Activated T-helper 1 cell treated with anti-CD3 and anti-CD28 coated beads, Interleukin-12 subunit alpha, Interleukin-12 subunit beta, Interleukin-2, Interleukin-4 antibody, amounts not matched to agents 30 ng/mL and 10 ng/mL and 1 ng/mL, durations not matched to agents 14 hours and 24 hours and 36 hours (primary cell): ENCODE results near the gene PRSS50. TPM values are rescaled to one million over a fixed set of nuclear protein-coding genes. Genes with fewer than 3 reads are reported as not detected.

Experiments used
- DNase-seq: peaks from one replicate; pipeline ENCODE4 v3.0.0; 2021; ENCODE audit warnings: low spot score
- H3K27ac Mint-ChIP-seq: one replicate; pipeline ENCODE4 v1.8.0; 2021; ENCODE audit warnings: mild to moderate bottlenecking, mixed read lengths
- H3K27me3 Mint-ChIP-seq: one replicate; pipeline ENCODE4 v1.8.0; 2022; ENCODE audit warnings: mild to moderate bottlenecking, moderate library complexity, mixed read lengths; ENCODE audit not compliant: insufficient read depth
- H3K36me3 Mint-ChIP-seq: one replicate; pipeline ENCODE4 v1.8.0; 2021; ENCODE audit warnings: low read depth, mixed read lengths
- H3K4me1 Mint-ChIP-seq: one replicate; pipeline ENCODE4 v1.8.0; 2021; ENCODE audit warnings: low read depth, mixed read lengths
- H3K4me3 Mint-ChIP-seq: one replicate; pipeline ENCODE4 v1.8.0; 2021; ENCODE audit warnings: mild to moderate bottlenecking, moderate library complexity, mixed read lengths
- H3K9me3 Mint-ChIP-seq: one replicate; pipeline ENCODE4 v1.8.0; 2021; ENCODE audit warnings: mixed read lengths
- intact Hi-C: fragments of 100-400 bp; cut with micrococcal nuclease; formaldehyde crosslinking; loops from one replicate; pipeline ENCODE4 v1.15.1; 2024
- total RNA-seq: library from RNA; stranded (reverse); gene quantifications from 2 replicates; pipeline ENCODE4 v1.2.3, GENCODE V29; 2022

PRSS50 gene
- total RNA-seq, 1 donor from 2014 or later: not detected

DNA sequence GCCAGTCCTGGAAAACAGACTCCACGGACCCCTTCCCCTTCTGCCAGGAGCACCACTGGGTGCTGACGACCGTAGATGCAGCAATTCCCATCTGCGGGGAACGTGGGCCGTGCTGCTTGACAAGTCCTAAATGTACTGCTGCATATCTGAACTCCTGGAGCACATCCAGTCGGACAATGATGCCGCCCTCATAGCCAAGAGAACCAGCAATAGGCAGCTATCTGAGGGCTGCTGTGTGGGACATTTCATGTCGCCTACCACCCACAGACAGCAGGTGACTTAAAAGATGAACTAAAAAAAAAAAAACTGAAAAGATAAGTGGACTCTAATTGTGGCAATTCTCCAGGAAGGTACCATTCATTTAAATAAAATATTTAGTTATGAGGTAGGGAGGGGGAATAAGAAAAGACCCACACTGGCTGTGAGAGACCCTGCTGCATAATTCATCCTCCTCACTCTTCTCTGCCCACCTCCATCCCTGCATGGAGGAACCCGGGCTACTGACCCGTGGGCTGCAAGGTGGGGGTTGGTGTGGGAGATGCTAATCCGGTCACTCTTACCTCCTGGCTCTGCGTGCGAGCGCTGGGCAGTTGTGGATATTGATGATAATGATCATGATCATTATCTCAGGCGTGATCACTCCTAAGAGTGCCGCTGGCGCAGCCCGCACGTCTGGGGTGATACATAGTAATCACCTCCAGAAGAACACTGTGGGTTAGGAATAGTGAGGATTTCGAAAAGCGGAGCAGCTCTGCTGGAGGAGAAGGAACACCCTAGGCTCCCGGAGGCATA, 52.5 kb downstream of the PRSS50 start:
- H3K4me1 Mint-ChIP-seq: no peaks in the 10 kb centered on the region
- H3K27me3 Mint-ChIP-seq: no peaks in the 10 kb centered on the region
- no peak overlapping the region for H3K4me3 Mint-ChIP-seq
- no peaks in the 10 kb centered on the region for H3K36me3 Mint-ChIP-seq
- intact Hi-C loops: no loop called here
- no peak for DNase-seq
- H3K27ac Mint-ChIP-seq: no peak overlapping the region
- no peaks in the 10 kb centered on the region for H3K9me3 Mint-ChIP-seq

DNA sequence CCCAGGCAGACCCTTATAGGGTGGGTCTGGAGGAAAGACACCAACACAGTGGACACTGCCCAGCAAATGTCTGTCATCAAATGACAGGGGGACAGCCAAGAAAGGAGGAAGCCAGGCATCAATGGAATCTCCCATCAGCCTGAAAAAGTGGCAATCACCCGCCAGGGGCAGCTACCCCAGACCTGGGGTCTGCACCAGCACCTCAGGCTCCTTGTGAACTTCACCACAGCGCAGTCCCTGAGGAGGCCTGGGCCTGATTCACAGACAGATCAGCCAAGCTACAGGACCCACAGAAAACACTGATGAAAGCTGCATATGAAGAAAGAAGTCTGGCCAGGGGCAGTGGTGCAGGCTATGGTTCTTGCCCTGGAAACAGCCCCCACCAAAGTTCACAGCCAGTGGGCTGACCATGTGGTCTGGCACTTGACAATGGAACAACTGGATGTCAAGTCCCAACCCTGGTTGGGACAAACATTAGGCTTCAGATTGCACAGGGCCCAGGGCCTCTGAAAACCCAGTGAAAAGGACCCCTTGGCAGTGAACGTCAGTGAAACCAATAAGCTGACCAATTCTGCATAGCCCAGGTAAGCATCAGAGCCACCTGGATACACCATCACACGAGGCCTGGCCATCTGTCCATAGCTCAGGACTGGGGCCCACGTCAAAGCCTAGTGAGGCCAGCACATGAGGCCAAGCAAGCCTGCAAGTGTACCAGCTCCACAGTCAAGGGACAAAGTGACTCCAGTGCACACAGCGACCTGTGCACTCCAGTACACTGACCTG, 53.3 kb downstream of the PRSS50 start:
- Mint-ChIP-seq H3K4me3 (no peak overlapping the region), H3K4me1 (no peaks in the 10 kb centered on the region), H3K9me3 (no peaks in the 10 kb centered on the region), H3K27me3 (no peaks in the 10 kb centered on the region), H3K27ac (no peak overlapping the region), H3K36me3 (no peaks in the 10 kb centered on the region)
- intact Hi-C loops: no loop called here
- DNase-seq: no peak

DNA sequence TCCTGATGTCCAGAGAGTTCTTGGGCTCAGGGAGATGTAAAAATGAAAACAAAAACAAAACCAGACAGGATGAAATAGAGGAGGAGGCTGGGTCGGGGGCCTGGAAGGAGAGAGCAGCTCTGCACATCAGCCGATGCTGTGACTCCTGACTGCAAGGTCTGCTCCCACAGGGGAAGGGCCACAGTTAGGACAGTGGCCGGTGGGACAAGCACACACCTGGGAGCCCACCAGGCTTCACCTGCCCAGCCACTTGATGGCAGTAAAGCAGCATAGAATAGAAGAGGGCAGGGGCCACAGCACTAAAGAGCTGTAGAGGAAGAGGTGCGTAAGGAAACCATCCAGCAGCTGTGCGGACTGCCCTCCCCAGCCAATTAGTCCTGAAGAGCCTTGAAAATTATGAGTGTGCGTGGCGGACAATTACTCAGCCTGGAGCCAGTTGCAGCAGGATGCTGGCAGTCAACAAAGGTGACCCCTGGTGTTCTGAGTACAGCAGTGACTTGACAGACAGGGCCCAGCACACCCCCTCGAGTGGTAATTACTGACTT, 54.0 kb downstream of the PRSS50 start:
- H3K27ac Mint-ChIP-seq: no peak overlapping the region
- H3K36me3 Mint-ChIP-seq: no peaks in the 10 kb centered on the region
- H3K4me3 Mint-ChIP-seq: no peak overlapping the region
- no peaks in the 10 kb centered on the region for H3K9me3 Mint-ChIP-seq
- no peaks in the 10 kb centered on the region for H3K27me3 Mint-ChIP-seq
- DNase-seq: no peak
- intact Hi-C loops: no loop called here
- no peaks in the 10 kb centered on the region for H3K4me1 Mint-ChIP-seq

DNA sequence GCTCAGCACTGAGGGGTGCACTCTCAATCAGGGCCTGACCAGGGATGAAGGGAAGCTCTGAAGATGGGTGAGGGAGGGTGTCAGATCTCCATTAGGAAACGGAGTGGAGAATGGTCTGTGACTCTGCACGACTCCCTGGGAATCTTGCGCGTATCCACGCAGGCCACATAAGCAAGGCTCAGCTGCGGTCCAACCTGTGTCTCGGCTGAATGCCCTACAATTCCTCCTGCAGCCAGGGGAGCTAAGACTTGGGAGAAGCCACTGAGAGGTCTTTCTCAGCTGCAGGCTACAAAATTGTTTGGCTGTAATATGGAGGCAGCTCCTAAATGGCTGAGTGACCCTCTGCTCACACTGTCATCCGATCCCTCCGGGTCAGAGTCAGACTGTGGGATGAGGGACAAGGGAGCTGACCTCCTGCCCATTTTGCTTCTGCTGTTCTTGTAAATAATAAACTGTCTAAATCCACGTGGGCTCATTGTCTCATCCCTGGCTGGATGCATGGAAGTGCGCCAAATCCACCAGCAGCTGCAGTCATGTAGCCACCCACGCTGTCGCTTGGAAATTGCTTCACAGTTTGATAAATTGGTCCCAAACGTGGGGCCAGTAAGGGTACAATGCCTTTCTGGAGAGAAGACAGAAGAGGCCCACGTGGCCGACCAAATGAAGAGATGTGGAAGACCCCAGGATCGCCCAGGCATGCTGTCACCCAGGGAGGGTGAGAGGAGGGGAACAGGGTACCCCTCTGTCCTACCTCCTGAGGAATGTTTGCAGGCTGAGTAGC, 54.7 kb downstream of the PRSS50 start:
- intact Hi-C loops: no loop called here
- Mint-ChIP-seq H3K4me3 (no peak overlapping the region), H3K36me3 (no peaks in the 10 kb centered on the region), H3K27me3 (no peaks in the 10 kb centered on the region), H3K4me1 (no peaks in the 10 kb centered on the region), H3K9me3 (no peaks in the 10 kb centered on the region), H3K27ac (no peak overlapping the region)
- no peak for DNase-seq

Other genes starting within 250 kb of the PRSS50 start
- gene RTP3, start 219.9 kb downstream of the PRSS50 start, total RNA-seq: not detected in 2 replicates
- not detected in 2 replicates for gene LRRC2, start 151.6 kb downstream of the PRSS50 start, total RNA-seq
- gene FAM240A, start 105.3 kb downstream of the PRSS50 start, total RNA-seq: not detected in 2 replicates
- gene ALS2CL, start 24.2 kb downstream of the PRSS50 start, total RNA-seq: 0.10 and 0.22 TPM in 2 replicates
- 0.34 TPM in 1 of 2 replicates, not detected in the other for gene TMIE, start 16.5 kb downstream of the PRSS50 start, total RNA-seq
- gene MYL3, start 145.6 kb upstream of the PRSS50 start, total RNA-seq: not detected in 2 replicates
- gene PTH1R, start 159.9 kb upstream of the PRSS50 start, total RNA-seq: not detected in 2 replicates